Body of pancreas (tissue), 4 donors: ENCODE data around the gene B3GLCT. TPM values are rescaled to one million over a fixed set of nuclear protein-coding genes. Genes with fewer than 3 reads are reported as not detected.

Experiments
- ATAC-seq: fragments of 150-250 bp; one replicate; pipeline ENCODE4 v1.9.1; 2016
- DNase-seq, 4 donors: peaks; one replicate each; pipeline ENCODE4 v3.0.0-alpha.2; 2019
- H3K27ac ChIP-seq, 4 donors: fragments of 200-600 bp; sonication (generic); 1 replicate in 3 of 4; 2 replicates in 1 of 4; pipeline versions ENCODE4 v1.5.1 to v1.6.1; 2016 to 2019; ENCODE audit warnings: mild to moderate bottlenecking in 1 of 4, mixed read lengths in 1 of 4, moderate library complexity in 1 of 4
- H3K27me3 ChIP-seq, 2 donors: fragments of 200-600 bp; sonication (generic); one replicate each; pipeline ENCODE4 v1.6.0; 2016; ENCODE audit warnings: mild to moderate bottlenecking in 1 of 2
- H3K36me3 ChIP-seq, 2 donors: fragments of 200-600 bp; sonication (generic); replicated peaks in 1 of 2; 2 replicates each; pipeline ENCODE4 v1.5.1; 2016; ENCODE audit warnings: low read depth in 2 of 2; ENCODE audit not compliant: insufficient read depth in 1 of 2
- H3K4me1 ChIP-seq: fragments of 200-600 bp; sonication (generic); one replicate; pipeline ENCODE4 v1.6.0; 2016
- H3K4me3 ChIP-seq, 2 donors: fragments of 200-600 bp; sonication (generic); 1 replicate in 1 of 2; 2 replicates in 1 of 2; pipeline ENCODE4 v1.5.1; 2016 to 2019
- H3K9me3 ChIP-seq, 3 donors: fragments of 200-600 bp; sonication (generic); 1 replicate in 2 of 3; 2 replicates in 1 of 3; pipeline ENCODE4 v1.5.1; 2016
- CTCF ChIP-seq, 7 experiments: fragments of 450-650 bp in 4 of 7; fragments of 200-600 bp in 3 of 7; sonication (generic) in 3 of 7; IDR thresholded peaks; one replicate each; pipeline ENCODE4 v1.5.1; 2016 to 2019; ENCODE audit warnings: antibody characterized with exemption in 7 of 7
- POLR2A ChIP-seq, 3 donors: fragments of 450-650 bp; IDR thresholded peaks; one replicate each; pipeline ENCODE4 v1.6.1; 2016; ENCODE audit warnings: antibody characterized with exemption in 3 of 3, mild to moderate bottlenecking in 2 of 3
- WGBS, 2 donors: methylation state at CpG; one replicate each; pipeline ENCODE4 v1.1.5; 2017; 5-methylcytosine and 5-hydroxymethylcytosine counted together
- intact Hi-C: fragments of 100-400 bp; cut with DNase I; formaldehyde crosslinking; loops from one replicate; pipeline ENCODE4 v1.15.1; 2023
- total RNA-seq, 2 donors: library from RNA; depleted of rRNA; stranded (reverse); fragments of >200 nt; gene quantifications; one replicate each; pipeline ENCODE4 v1.1.0, GENCODE V29; 2016

The B3GLCT gene
- total RNA-seq, 2 donors from 2014 or later: 2.0 to 5.2 TPM

- Histone ChIP-seq H3K9me3 (no peaks in the 10 kb centered on the region), H3K4me1 (peaks cover 19% of the 10 kb centered on the region), H3K4me3 (no peak overlapping the region), H3K27ac (no peak overlapping the region), H3K36me3 (peaks cover 0 to 3% of the 10 kb centered on the region in 2 donors), H3K27me3 (no peaks in the 10 kb centered on the region)
- intact Hi-C loops: no loop called here
- TF ChIP-seq POLR2A (IDR thresholded peaks at IDR 0.05) (no peak), CTCF (IDR thresholded peaks at IDR 0.05) (no peak)
- ATAC-seq: no peak
- 75 to 84% methylated on average over 4 of the region's 4 CpGs for WGBS, 2 donors
- DNase-seq: no peak
Measured at GRCh38 chr13:31159306-31159705, 40.5 kb upstream of the B3GLCT start.

GRCh38 chr13:31160857-31161556 is 38.8 kb upstream of the B3GLCT start:
- H3K27ac ChIP-seq: peak overlapping the region; percentile 77 to 96 (median 94)
- no peaks in the 10 kb centered on the region for H3K36me3 ChIP-seq
- 0% methylated on average over 17 to 51 of the region's 51 CpGs for WGBS, 2 donors
- peak overlapping the region; percentile 40 to 93 for H3K4me3 ChIP-seq
- no peaks in the 10 kb centered on the region for H3K9me3 ChIP-seq
- TF ChIP-seq CTCF (IDR thresholded peaks at IDR 0.05): no peak
- peak in 1 of 3 donors; percentile 19 for TF ChIP-seq POLR2A (IDR thresholded peaks at IDR 0.05)
- intact Hi-C loops: no loop called here
- H3K27me3 ChIP-seq: no peaks in the 10 kb centered on the region
- H3K4me1 ChIP-seq: peaks cover 19% of the 10 kb centered on the region
- ATAC-seq (no peak), DNase-seq (peak; percentile 45 to 68 (median 54))

- TF ChIP-seq POLR2A (IDR thresholded peaks at IDR 0.05) (peak; percentile 76 to 87 (median 85)), CTCF (IDR thresholded peaks at IDR 0.05) (peak in 3 of 7 experiments; percentile 14 to 32 (median 29))
- peak; percentile 94 for ATAC-seq
- WGBS, 2 donors: 0 to 1% methylated on average over 16 to 54 of the region's 54 CpGs
- H3K4me1 ChIP-seq: peaks cover 19% of the 10 kb centered on the region
- no peaks in the 10 kb centered on the region for H3K36me3 ChIP-seq
- peak; percentile 98 to 99 (median 98) for DNase-seq
- peak within 1 kb of the TSS; percentile 77 to 96 (median 94) for H3K27ac ChIP-seq
- H3K9me3 ChIP-seq: no peaks in the 10 kb centered on the region
- H3K4me3 ChIP-seq: peak within 1 kb of the TSS; percentile 40 to 93
- intact Hi-C loops: no loop called here
- no peaks in the 10 kb centered on the region for H3K27me3 ChIP-seq
Measured at GRCh38 chr13:31161557-31162150, 38.1 kb upstream of the B3GLCT start, which contains the start of gene HSPH1. TSS of gene HSPH1 (minus strand) at chr13:31161904. CDS start at chr13:31161582, 322 bp downstream.

- Histone ChIP-seq H3K9me3 (no peaks in the 10 kb centered on the region), H3K4me1 (peaks cover 19% of the 10 kb centered on the region), H3K27ac (peak overlapping the region; percentile 77 to 96 (median 94)), H3K27me3 (no peaks in the 10 kb centered on the region), H3K4me3 (peak overlapping the region; percentile 10 to 93), H3K36me3 (no peaks in the 10 kb centered on the region)
- intact Hi-C loops: no loop called here
- WGBS, 2 donors: 0% methylated on average over 19 to 34 of the region's 34 CpGs
- DNase-seq (peak; percentile 96 to 99 (median 98)), ATAC-seq (peak; percentile 96)
- TF ChIP-seq CTCF (IDR thresholded peaks at IDR 0.05) (peak in 1 of 7 experiments; percentile 2), POLR2A (IDR thresholded peaks at IDR 0.05) (peak in 1 of 3 donors; percentile 11)
Measured at GRCh38 chr13:31162151-31163008, 37.4 kb upstream of the B3GLCT start.
